ENCODE data around the gene SOX18. TPM values are rescaled to one million over a fixed set of nuclear protein-coding genes. Genes with fewer than 3 reads are reported as not detected.
A peak's percentile ranks its signal among the peaks of the same experiment; 100 is the strongest.

The SOX18 gene
- total and polyA plus RNA-seq, 5 experiments from 2014 or later, result not detected

- DNase-seq, result peak in 1 of 10 donors; percentile 35
- ATAC-seq, result no peak
- Mint-ChIP-seq H3K4me1 (peaks cover 19 to 28% (median 23%) of the 10 kb centered on the region in 4 donors), H3K27me3 (no peaks in the 10 kb centered on the region), H3K4me3 (no peak overlapping the region), H3K9me3 (no peaks in the 10 kb centered on the region), H3K36me3 (peaks cover 0 to 63% (median 16%) of the 10 kb centered on the region in 3 donors), H3K27ac (peak overlapping the region in 1 of 10 donors; percentile 79)
- POLR2A ChIA-PET, result interaction anchor here (1.2 kb wide), 1 partner anchor 14 kb away, joined by 3 read pairs; no protein-coding TSS in a partner anchor
Measured at GRCh38 chr20:64031822-64032314, 17.6 kb downstream of the SOX18 start.

- ATAC-seq, result no peak
- POLR2A ChIA-PET, result no interaction called here
- Mint-ChIP-seq H3K27ac (peak overlapping the region in 2 of 10 donors; percentile 18 to 79), H3K4me3 (no peak overlapping the region), H3K9me3 (no peaks in the 10 kb centered on the region), H3K4me1 (peaks cover 16 to 20% (median 18%) of the 10 kb centered on the region in 4 donors), H3K27me3 (no peaks in the 10 kb centered on the region), H3K36me3 (peaks cover 0 to 77% (median 26%) of the 10 kb centered on the region in 3 donors)
- no peak for DNase-seq
Measured at GRCh38 chr20:64030371-64031134, 18.9 kb downstream of the SOX18 start.

- Mint-ChIP-seq H3K4me3 (no peak overlapping the region), H3K36me3 (peaks cover 0 to 85% (median 32%) of the 10 kb centered on the region in 3 donors), H3K9me3 (no peaks in the 10 kb centered on the region), H3K27me3 (no peaks in the 10 kb centered on the region), H3K27ac (no peak overlapping the region), H3K4me1 (peaks cover 8 to 14% (median 10%) of the 10 kb centered on the region in 4 donors)
- DNase-seq, result no peak
- no peak for ATAC-seq
- POLR2A ChIA-PET, result no interaction called here
Measured at GRCh38 chr20:64029293-64030117, 19.9 kb downstream of the SOX18 start.

DNA sequence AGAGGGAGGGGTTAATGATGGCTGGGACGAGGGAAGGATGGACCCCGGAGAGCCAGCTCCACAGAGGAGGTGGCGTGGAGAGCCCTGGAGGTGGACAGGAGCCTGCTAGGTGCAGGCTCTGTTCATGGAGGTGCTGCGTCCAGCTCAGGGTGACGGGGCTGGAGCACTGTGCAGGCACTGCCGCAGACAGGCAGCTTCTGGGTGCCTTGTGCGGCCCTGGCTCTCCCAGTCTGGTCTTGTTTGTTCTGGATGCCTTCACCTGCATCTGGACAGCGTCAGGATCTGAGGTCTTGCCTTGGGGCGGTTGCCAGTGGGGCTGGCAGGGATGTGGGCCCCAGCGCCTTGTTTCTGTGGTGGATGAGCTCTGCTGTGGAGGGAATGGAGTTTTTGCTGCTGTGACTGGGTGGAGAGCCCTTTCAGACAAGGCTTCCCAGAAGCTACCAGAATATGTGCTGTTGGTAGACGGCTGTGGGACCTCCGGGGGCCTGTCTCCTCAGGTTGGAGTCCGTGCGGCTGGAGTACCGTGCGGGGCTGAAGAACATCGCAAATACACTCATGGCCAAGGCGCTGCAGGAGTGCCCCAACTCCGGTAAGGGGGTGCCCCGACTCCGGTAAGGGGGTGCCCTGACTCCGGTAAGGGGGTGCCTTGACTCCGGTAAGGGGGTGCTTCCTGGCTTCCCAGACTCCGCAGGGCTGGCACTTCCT is 21.3 kb downstream of the SOX18 start:
- no peak overlapping the region for H3K4me3 Mint-ChIP-seq
- no peak for DNase-seq
- POLR2A ChIA-PET, result interaction anchor here (1.1 to 1.3 kb wide), 2 partner anchors 10 to 11 kb away, joined by 4 to 6 read pairs; no protein-coding TSS in a partner anchor
- peaks cover 0 to 16% (median 3%) of the 10 kb centered on the region in 4 donors for H3K4me1 Mint-ChIP-seq
- no peaks in the 10 kb centered on the region for H3K9me3 Mint-ChIP-seq
- peaks cover 0 to 94% (median 36%) of the 10 kb centered on the region in 3 donors for H3K36me3 Mint-ChIP-seq
- ATAC-seq, result no peak
- peak overlapping the region in 2 of 10 donors; percentile 37 to 65 for H3K27ac Mint-ChIP-seq
- no peaks in the 10 kb centered on the region for H3K27me3 Mint-ChIP-seq

GRCh38 chr20:64025826-64026412 is 23.5 kb downstream of the SOX18 start:
- Mint-ChIP-seq H3K27me3 (no peaks in the 10 kb centered on the region), H3K9me3 (no peaks in the 10 kb centered on the region), H3K4me3 (no peak overlapping the region), H3K27ac (peak overlapping the region in 1 of 10 donors; percentile 59), H3K36me3 (peaks cover 0 to 86% (median 38%) of the 10 kb centered on the region in 3 donors), H3K4me1 (peaks cover 0 to 12% (median 3%) of the 10 kb centered on the region in 4 donors)
- DNase-seq (no peak), ATAC-seq (no peak)
- POLR2A ChIA-PET, result no interaction called here

DNA sequence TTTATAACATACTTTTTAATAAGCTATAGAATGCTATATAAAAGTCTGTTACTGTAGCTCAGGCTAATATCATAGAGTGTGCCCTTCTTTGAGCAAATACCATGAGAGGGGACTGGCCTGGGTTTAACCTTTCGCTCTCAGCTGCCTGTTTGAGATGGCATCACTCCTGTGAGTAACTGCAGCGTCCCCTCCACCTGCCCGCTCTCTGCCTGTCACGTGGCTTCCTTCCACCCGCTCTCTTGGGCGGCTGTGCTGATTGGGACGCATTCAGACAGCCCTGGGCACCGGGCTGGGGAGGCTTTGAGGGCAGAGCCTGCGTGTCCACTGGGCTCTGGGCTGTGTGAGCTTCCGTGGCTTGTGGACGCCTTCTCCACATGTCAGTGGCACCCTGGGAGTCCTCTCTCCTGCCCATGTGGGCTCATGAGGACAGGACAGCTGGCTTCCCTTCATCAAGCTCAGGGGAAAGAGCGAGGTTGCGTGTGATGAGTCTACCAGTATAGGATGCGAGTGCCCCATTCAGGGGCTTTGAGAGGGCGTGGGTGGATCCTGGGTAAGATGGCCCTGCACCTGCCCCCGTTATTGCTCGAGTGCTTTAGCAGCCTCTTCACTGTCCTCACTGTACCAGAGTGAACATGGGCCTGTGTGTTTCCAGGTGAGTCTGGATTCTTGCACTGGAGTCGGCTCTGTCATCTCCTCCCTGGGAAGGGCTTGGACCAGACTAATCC is 24.2 kb downstream of the SOX18 start:
- no peaks in the 10 kb centered on the region for H3K9me3 Mint-ChIP-seq

DNA sequence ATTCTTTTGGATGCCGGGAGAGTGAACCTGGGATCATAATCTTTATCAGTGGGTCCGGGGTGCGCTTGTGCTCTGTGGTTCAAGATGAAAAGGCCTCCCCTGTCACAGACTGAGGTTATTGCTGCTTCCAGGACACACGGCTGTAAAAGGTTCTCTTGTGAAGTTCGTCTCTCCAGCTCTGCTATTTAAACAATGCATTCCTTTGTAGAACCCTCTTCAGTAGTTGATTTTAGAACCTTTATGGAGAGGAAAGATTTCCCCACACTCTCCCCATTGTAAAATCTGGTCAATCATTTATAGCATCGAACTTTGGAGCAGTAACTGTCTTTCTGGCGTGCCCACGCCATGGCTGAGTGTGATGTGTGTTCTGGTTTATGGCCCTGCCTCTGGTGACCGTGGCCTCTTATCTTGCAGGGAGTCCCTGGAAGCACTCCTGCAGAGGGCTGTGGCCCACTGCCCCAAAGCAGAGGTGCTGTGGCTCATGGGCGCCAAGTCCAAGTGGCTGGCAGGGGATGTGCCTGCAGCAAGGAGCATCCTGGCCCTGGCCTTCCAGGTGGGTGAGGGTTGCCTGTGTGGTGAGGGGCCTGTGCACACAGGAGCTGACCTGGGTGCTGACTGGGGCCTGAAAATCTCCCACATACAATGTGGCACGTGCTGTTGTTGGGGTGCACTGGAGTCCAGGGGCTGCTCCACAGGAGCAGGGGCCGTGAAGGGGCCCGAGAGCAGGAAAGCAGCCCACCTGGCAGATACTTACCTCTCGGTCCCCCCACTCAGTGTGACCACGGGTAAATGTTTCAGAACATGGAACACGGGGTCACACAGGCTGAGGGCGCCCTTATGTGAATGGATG is 25.1 kb downstream of the SOX18 start:
- H3K27ac Mint-ChIP-seq, result peak overlapping the region in 2 of 10 donors; percentile 4 to 35
- H3K36me3 Mint-ChIP-seq, result peaks cover 0 to 77% (median 38%) of the 10 kb centered on the region in 3 donors
- H3K27me3 Mint-ChIP-seq, result no peaks in the 10 kb centered on the region
- DNase-seq (no peak), ATAC-seq (no peak)
- no peaks in the 10 kb centered on the region for H3K9me3 Mint-ChIP-seq
- no peak overlapping the region for H3K4me3 Mint-ChIP-seq
- POLR2A ChIA-PET, result interaction anchor here (1.4 kb wide), 1 partner anchor 12 kb away, joined by 4 read pairs; the partner anchor contains the start of gene C20orf204
- H3K4me1 Mint-ChIP-seq, result peaks cover 0 to 16% (median 5%) of the 10 kb centered on the region in 4 donors

More for the DNA sequence above, 24.2 kb downstream of the SOX18 start:
- ATAC-seq (no peak), DNase-seq (no peak)
- Mint-ChIP-seq H3K36me3 (peaks cover 0 to 79% (median 37%) of the 10 kb centered on the region in 3 donors), H3K27me3 (no peaks in the 10 kb centered on the region), H3K27ac (peak overlapping the region in 3 of 10 donors; percentile 29 to 59 (median 36)), H3K4me3 (no peak overlapping the region), H3K4me1 (peaks cover 0 to 11% (median under 1%) of the 10 kb centered on the region in 4 donors)
- POLR2A ChIA-PET, result no interaction called here

DNA sequence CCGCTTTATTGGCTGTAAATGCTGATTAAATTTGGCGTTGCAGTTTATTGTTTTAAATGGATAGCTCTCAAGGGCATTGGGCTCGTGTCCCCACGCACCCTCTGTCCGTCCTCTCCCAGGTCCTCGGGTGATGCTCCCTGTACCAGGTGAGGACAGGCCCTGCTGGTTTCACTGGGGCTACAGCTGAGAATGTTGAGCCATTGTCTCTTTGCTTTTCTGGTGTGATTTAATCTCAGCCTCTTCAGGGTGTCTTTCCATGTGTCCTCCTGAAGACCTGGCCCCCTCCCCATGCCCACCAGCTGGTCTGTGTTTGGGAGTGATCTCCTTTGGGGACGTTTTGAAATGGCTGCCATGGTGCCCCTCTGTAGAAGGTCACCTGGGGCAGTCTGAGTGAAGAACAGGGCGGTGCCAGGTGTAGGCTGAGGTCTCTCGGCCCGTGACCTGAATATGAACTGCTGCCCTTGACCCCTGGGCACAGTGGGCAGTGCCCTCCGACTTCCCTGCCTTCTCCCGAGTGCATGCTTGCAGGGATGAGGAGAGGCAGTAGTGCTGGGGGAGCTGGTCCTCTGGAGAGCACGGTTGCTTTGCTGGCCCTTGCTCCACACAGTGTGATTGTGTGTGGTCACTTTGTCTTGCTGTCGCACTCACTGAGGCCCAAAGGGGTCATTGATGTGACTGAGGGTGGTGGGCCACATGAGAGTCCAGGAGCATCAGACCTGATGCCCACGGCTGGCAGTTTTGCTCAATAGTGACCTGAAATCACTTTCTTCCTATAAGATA is 25.9 kb downstream of the SOX18 start:
- no peak for ATAC-seq
- Mint-ChIP-seq H3K4me3 (no peak overlapping the region), H3K4me1 (peaks cover 0 to 18% (median 6%) of the 10 kb centered on the region in 4 donors), H3K9me3 (peaks cover 0 to 2% (median 0%) of the 10 kb centered on the region in 9 donors), H3K27ac (peak overlapping the region in 1 of 10 donors; percentile 4), H3K27me3 (no peaks in the 10 kb centered on the region), H3K36me3 (peaks cover 4 to 78% (median 41%) of the 10 kb centered on the region in 3 donors)
- POLR2A ChIA-PET, result interaction anchor here (1.1 to 1.4 kb wide), 2 partner anchors 13 to 15 kb away, joined by 3 to 4 read pairs; partner anchors contain the start of gene C20orf204
- DNase-seq, result no peak

GRCh38 chr20:64022671-64023360 is 26.6 kb downstream of the SOX18 start:
- peaks cover 0 to 3% (median 0%) of the 10 kb centered on the region in 9 donors for H3K9me3 Mint-ChIP-seq
- H3K36me3 Mint-ChIP-seq, result peaks cover 8 to 78% (median 46%) of the 10 kb centered on the region in 3 donors
- ATAC-seq (no peak), DNase-seq (no peak)
- peak overlapping the region in 1 of 10 donors; percentile 67 for H3K27ac Mint-ChIP-seq
- POLR2A ChIA-PET, result interaction anchor here (0.5 to 1.4 kb wide), 3 partner anchors 14 to 34 kb away, joined by 3 to 4 read pairs (median 3); partner anchors contain the start of gene C20orf204
- H3K4me1 Mint-ChIP-seq, result peaks cover 0 to 18% (median 6%) of the 10 kb centered on the region in 4 donors
- H3K27me3 Mint-ChIP-seq, result no peaks in the 10 kb centered on the region
- H3K4me3 Mint-ChIP-seq, result no peak overlapping the region

All from naive thymus-derived CD8-positive, alpha-beta T cell (primary cell).